ENCODE results near the gene LHFPL2. TPM values are rescaled to one million over a fixed set of nuclear protein-coding genes. Genes with fewer than 3 reads are reported as not detected.

The LHFPL2 gene
- total and polyA plus RNA-seq, 9 donors = 20.3 to 45.1 (median 27.9) TPM

DNA sequence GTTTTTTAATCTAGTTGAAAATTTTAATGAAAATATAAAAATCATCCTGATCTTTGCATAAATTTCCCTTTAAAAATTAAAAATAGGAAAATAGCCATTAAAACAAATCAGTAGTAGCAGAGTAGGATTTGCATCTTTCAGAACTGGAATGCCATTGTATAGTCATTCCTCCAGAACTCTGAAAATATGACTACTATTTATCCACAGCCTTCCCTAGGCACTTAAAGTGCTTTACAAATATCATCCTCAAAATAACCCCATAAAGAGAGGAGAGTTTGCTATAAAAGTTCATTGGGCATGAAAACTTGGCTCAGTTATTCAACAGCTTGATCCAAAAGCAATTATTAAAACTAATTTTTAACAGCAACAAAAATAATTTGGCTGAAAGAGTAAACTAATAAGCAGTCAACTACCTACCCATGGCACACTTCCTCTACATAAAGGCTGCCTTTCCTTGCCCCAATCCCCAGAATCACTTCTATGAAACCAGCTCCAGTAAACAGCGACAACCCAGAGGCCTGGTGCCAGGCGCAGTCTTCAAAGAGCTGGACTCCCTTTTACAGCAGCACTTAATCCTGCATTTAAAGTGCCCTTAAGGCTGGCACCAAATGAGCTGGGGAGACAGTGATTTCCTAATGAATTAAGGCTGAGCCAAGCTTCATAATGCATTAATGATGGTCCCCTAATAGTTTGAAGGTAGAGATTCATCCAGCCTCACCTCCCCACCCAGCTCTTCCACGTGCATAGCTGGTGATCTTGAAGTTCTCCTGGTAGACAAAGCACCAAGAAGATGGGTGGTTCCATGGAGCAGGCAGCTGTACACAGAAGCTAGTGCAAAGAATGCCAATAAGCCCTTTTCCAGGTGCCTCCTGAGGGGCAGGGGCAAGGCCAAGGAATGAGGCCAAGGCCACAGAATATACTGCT is 36.1 kb downstream of the LHFPL2 start:
- Histone ChIP-seq H3K4me1 (ENCODE audit: insufficient read depth) (peaks cover 15% of the 10 kb centered on the region), H3K36me3 (no peaks in the 10 kb centered on the region), H3K27me3 (no peaks in the 10 kb centered on the region), H3K4me3 (no peak overlapping the region), H3K9me3 (no peaks in the 10 kb centered on the region), H3K27ac (no peak overlapping the region)
- 81 to 86% (median 83%) methylated on average over 3 of the region's 3 CpGs for WGBS, 3 donors
- no peak for TF ChIP-seq EP300 (IDR thresholded peaks at IDR 0.05)
- TF ChIP-seq CTCF (IDR thresholded peaks at IDR 0.05) = no peak
- no peak for TF ChIP-seq POLR2A (IDR thresholded peaks at IDR 0.05)
- intact Hi-C loops (cut with DNase I) = no loop called here
- DNase-seq = no peak

- Histone ChIP-seq H3K27me3 (no peaks in the 10 kb centered on the region), H3K27ac (no peak overlapping the region), H3K36me3 (no peaks in the 10 kb centered on the region), H3K9me3 (no peaks in the 10 kb centered on the region), H3K4me3 (no peak overlapping the region), H3K4me1 (ENCODE audit: insufficient read depth) (peaks cover 15% of the 10 kb centered on the region)
- TF ChIP-seq EP300 (IDR thresholded peaks at IDR 0.05) (no peak), POLR2A (IDR thresholded peaks at IDR 0.05) (no peak), CTCF (IDR thresholded peaks at IDR 0.05) (no peak)
- intact Hi-C loops (cut with DNase I) = no loop called here
- 37 to 40% (median 40%) methylated on average over 4 of the region's 4 CpGs for WGBS, 3 donors
- no peak for DNase-seq
These were observed 37.4 kb downstream of the LHFPL2 start for GRCh38 chr5:78611126-78611605.

DNA sequence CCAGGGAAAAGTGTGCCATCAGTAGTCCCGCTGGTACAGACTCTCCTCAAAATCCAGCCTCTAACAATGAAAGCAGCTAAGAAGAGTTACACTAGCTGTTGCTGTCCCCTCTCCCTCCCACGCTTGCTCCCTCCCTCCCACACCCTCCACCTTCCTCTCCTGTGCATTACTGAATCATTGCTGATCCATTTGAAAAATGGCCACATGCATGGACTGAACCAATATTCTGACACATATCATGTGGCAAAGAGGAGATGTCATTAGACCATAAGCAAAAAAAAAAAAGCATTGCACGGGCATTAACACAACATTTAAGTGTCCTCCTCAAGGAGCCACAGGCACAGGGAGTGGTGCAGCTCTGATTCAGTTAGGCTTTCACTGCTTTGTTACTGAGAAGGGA is 37.9 kb downstream of the LHFPL2 start:
- no peak for TF ChIP-seq POLR2A (IDR thresholded peaks at IDR 0.05)
- TF ChIP-seq CTCF (IDR thresholded peaks at IDR 0.05) = no peak
- TF ChIP-seq EP300 (IDR thresholded peaks at IDR 0.05) = no peak
- Histone ChIP-seq H3K4me1 (ENCODE audit: insufficient read depth) (peaks cover 15% of the 10 kb centered on the region), H3K27ac (no peak overlapping the region), H3K27me3 (no peaks in the 10 kb centered on the region), H3K36me3 (no peaks in the 10 kb centered on the region), H3K9me3 (no peaks in the 10 kb centered on the region), H3K4me3 (no peak overlapping the region)
- intact Hi-C loops (cut with DNase I) = no loop called here
- WGBS, 3 donors = 59 to 61% (median 59%) methylated on average over 3 of the region's 3 CpGs
- DNase-seq = no peak

DNA sequence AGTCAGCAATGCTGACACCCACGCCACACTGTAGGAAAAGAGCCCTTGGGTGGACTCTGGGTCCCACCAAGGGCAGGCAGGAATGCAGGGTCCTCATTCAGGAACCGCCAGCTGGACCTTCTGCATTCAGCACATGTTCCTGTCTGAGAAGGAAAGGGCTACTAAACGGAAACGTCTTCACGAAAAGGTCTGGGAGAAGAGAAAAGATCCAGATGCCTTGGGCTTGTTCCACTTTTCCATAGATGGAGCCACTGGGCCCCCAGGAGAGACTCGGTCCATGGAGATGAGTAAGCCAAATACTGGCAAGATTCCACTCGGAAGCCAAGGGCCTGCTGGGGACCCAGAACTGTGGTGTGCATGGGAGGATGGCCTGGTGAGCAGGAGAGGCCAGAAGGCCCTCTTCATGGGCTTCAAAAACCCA is 38.4 kb downstream of the LHFPL2 start:
- H3K36me3 ChIP-seq = no peaks in the 10 kb centered on the region
- H3K4me1 ChIP-seq (ENCODE audit: insufficient read depth) = peaks cover 15% of the 10 kb centered on the region
- H3K27me3 ChIP-seq = no peaks in the 10 kb centered on the region
- DNase-seq = peak in 2 of 5 donors; percentile 41 to 48
- TF ChIP-seq EP300 (IDR thresholded peaks at IDR 0.05) (no peak), POLR2A (IDR thresholded peaks at IDR 0.05) (no peak)
- H3K4me3 ChIP-seq = no peak overlapping the region
- no peak overlapping the region for H3K27ac ChIP-seq
- intact Hi-C loops (cut with DNase I) = no loop called here
- WGBS, 3 donors = 46 to 50% (median 48%) methylated on average over 7 of the region's 7 CpGs
- H3K9me3 ChIP-seq = no peaks in the 10 kb centered on the region

DNA sequence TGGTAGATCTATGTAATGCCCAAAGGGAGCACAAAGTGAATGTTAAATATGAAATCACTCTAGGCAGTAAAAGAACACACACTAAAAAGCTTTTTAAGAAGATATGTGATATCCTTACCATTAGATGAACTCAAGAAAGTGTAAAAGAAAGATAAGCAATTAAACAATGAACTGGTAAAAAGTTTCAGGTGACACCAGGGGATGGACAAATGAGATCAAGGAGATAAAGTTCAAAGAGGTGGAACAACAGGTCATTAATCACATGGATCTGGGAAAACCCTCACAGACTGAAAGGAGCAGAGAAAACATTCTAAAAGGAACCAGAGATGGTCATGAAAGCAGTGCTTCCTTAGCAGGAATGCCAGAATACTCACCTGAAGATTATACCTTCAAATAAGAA is 40.7 kb downstream of the LHFPL2 start:
- Histone ChIP-seq H3K9me3 (no peaks in the 10 kb centered on the region), H3K27ac (no peak overlapping the region), H3K27me3 (no peaks in the 10 kb centered on the region), H3K4me3 (no peak overlapping the region), H3K4me1 (ENCODE audit: insufficient read depth) (peaks cover 15% of the 10 kb centered on the region), H3K36me3 (no peaks in the 10 kb centered on the region)
- no peak for DNase-seq
- intact Hi-C loops (cut with DNase I) = no loop called here
- no peak for TF ChIP-seq CTCF (IDR thresholded peaks at IDR 0.05)
- no peak for TF ChIP-seq POLR2A (IDR thresholded peaks at IDR 0.05)
- TF ChIP-seq EP300 (IDR thresholded peaks at IDR 0.05) = no peak
